Kidney epithelial cell (primary cell): ENCODE data around the gene SRPK2. TPM values are rescaled to one million over a fixed set of nuclear protein-coding genes. Genes with fewer than 3 reads are reported as not detected.
"Not testable (repeated sequence)": the region's sequence is repeated elsewhere in the genome, so short reads cannot be mapped to it uniquely, and the experiment has no call there.

Experiments used
- DNase-seq: peaks from one replicate; pipeline ENCODE4 v3.0.0-alpha.2; 2010; ENCODE audit warnings: low read depth
- H3K27me3 ChIP-seq: 2 replicates; pipeline ENCODE4 v1.6.0; 2011; ENCODE audit warnings: low read length; ENCODE audit not compliant: control insufficient read depth, insufficient read depth
- H3K36me3 ChIP-seq: 2 replicates; pipeline ENCODE4 v1.5.1; 2011; ENCODE audit warnings: low read length; ENCODE audit not compliant: control insufficient read depth, insufficient read depth
- H3K4me3 ChIP-seq: 2 replicates; pipeline ENCODE4 v1.5.1; 2011; ENCODE audit warnings: low read depth, mild to moderate bottlenecking, control low read depth, low read length
- total RNA-seq: library from RNA; depleted of rRNA; stranded (reverse); fragments of >200 nt; gene quantifications from 2 replicates; pipeline ENCODE4 v1.2.3, GENCODE V29; 2015
- TF ChIP-seq, protein P1 (sequence below): IDR thresholded peaks from 2 replicates; pipeline ENCODE4 v1.5.1; 2011; ENCODE audit warnings: mild to moderate bottlenecking, moderate library complexity, low read length, control low read depth, inconsistent platforms; ENCODE audit not compliant: insufficient read depth, poor library complexity, severe bottlenecking

SRPK2 gene
- total RNA-seq, 1 donor from 2014 or later: 33.9 TPM

DNA sequence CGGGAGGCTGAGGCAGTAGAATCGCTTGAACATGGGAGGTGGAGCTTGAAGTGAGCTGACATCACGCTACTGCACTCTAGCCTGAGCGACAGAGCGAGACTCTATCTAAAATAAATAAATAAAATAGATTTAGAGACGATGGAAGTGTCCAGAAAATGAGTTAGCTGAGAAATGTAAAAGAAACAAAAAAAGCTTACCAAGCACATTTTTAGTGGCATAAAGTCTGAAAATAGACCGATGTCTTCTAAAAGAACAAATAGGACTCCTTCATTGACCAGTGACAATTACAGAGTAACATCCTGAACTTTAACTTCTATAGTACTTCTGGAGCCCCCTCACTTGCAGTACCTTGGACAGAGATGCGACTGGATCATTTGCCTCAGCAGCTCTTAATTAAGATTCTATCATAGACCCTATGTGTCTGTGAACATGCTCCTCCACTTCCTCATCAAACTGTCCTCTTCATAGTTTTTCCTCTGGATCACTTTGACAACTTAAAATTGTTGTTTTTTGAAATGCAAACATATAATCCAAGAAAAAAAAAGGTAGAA, 25.2 kb upstream of the SRPK2 start:
- TF ChIP-seq, protein P1, sequence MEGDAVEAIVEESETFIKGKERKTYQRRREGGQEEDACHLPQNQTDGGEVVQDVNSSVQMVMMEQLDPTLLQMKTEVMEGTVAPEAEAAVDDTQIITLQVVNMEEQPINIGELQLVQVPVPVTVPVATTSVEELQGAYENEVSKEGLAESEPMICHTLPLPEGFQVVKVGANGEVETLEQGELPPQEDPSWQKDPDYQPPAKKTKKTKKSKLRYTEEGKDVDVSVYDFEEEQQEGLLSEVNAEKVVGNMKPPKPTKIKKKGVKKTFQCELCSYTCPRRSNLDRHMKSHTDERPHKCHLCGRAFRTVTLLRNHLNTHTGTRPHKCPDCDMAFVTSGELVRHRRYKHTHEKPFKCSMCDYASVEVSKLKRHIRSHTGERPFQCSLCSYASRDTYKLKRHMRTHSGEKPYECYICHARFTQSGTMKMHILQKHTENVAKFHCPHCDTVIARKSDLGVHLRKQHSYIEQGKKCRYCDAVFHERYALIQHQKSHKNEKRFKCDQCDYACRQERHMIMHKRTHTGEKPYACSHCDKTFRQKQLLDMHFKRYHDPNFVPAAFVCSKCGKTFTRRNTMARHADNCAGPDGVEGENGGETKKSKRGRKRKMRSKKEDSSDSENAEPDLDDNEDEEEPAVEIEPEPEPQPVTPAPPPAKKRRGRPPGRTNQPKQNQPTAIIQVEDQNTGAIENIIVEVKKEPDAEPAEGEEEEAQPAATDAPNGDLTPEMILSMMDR: no peak
- Histone ChIP-seq H3K27me3 (no peaks in the 10 kb centered on the region), H3K36me3 (no peaks in the 10 kb centered on the region)

DNA sequence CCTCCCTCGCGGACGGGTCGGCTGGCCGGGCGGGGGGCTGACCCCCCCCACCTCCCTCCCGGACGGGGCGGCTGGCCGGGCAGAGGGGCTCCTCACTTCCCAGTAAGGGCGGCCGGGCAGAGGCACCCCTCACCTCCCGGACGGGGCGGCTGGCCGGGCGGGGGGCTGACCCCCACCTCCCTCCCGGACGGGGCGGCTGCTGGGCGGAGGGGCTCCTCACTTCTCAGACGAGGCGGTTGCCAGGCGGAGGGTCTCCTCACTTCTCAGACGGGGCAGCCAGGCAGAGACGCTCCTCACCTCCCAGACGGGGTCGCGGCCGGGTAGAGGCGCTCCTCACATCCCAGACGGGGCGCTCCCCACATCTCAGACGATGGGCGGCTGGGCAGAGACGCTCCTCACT, 22.1 kb upstream of the SRPK2 start:
- H3K27me3 ChIP-seq, H3K36me3 ChIP-seq, H3K4me3 ChIP-seq, DNase-seq: not testable (repeated sequence)

More for the DNA sequence above, 25.2 kb upstream of the SRPK2 start:
- H3K4me3 ChIP-seq: no peak overlapping the region
- no peak for DNase-seq

DNA sequence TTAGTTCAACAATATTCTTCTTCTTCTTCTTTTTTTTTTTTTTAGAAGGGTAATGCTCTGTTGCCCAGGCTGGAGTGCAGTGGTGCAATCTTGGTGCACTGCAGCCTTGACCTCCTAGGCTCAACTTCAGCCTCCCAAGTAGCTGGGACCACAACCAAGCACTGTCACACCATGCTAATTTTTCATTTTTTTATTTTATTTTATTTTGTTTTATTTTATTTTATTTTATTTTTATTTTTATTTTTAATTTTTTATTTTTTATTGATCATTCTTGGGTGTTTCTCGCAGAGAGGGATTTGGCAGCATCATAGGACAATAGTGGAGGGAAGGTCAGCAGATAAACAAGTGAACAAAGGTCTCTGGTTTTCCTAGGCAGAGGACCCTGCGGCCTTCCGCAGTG, 21.1 kb upstream of the SRPK2 start:
- not testable (repeated sequence) for DNase-seq, H3K4me3 ChIP-seq, H3K36me3 ChIP-seq, H3K27me3 ChIP-seq

DNA sequence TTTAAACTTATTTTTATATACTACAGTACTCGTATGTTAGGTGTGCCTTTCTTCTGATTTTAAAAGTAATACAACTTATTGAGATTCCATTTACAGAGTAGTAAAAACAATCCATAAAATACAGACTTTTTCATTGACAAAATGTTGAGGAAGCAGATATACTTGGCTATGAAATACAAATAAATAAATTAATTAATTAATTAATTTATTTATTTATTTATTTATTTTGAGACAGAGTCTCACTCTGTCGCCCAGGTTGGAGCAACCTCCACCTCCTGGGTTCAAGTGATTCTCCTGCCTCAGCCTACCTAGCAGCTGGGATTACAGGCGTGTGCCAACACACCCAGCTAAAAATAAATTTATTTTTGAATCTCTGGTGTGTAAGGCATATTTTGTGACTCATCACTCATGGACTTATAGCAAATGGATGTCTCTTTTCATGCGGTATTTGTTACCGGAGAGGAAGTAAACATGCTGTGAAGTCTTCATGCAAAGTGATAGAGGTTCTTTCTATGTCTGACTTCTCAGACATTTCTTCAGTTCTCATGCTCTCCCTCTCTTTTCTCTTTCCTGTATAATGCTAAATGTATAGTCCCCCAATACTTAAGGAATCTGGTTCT, 20.2 kb upstream of the SRPK2 start:
- TF ChIP-seq, protein P1: no peak
- H3K27me3 ChIP-seq: no peaks in the 10 kb centered on the region
- H3K36me3 ChIP-seq: no peaks in the 10 kb centered on the region
- no peak for DNase-seq
- H3K4me3 ChIP-seq: no peak overlapping the region

DNA sequence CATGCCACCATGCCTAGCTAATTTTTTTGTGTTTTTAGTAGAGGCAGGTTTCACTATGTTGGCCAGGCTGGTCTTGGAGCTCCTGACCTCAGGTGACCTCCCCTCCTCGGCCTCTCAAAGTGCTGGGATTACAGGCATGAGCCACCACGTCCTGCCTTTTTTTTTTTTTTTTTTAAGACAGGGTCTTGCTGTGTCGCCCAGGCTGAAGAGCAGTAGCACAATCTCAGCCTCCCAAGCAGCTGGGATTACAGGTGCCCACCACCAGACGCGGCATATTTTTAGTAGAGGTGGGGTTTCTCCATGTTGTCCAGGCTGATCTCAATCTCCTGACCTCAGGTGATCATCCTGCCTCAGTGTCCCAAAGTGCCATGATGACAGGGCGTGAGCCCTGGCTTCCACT, 14.4 kb upstream of the SRPK2 start:
- TF ChIP-seq, protein P1: no peak
- no peak for DNase-seq
- no peaks in the 10 kb centered on the region for H3K27me3 ChIP-seq
- no peaks in the 10 kb centered on the region for H3K36me3 ChIP-seq
- H3K4me3 ChIP-seq: no peak overlapping the region

DNA sequence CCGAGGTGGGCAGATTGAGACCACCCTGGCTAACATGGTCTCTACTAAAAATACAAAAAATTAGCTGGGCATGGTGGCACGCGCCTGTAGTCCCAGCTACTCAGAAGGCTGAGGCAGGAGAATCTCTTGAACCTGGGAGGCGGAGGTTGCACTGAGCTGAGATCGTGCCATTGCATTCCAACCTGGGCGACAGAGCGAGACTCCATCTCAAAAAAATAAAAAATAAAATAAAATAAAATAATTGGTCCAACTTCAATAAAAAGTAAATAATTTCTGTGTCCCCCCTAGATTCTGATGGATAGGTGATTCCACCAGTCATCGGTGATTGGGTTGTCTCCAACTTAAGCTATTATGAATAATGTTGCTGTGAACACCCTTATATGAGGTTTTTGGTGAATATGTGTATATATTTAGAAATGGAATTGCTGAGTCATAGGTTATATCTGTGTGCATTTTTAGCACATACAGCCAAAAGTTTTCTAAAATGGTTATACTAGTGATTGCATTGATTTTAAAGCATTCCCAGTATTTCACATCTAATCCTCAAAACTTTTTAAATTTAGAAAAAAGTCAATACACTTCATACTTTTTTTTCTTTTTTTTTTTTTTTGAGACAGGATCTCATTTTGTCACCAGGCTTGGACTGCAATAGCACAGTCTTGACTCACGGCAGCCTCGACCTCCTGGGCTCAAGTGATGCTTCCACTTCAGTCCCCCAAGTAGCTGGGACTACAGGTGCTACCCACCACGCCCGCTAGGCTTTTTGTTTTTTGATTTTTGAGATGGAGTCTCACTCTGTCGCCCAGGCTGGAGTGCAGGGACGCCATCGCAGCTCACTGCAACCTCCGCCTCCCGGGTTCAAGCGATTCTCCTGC, 13.7 kb upstream of the SRPK2 start:
- TF ChIP-seq, protein P1: no peak
- H3K36me3 ChIP-seq: no peaks in the 10 kb centered on the region
- no peaks in the 10 kb centered on the region for H3K27me3 ChIP-seq
- no peak overlapping the region for H3K4me3 ChIP-seq
- DNase-seq: no peak
